ENCODE data around the gene NKX3-2.

Gene NKX3-2

GRCh38 chr4:13530823-13531624, 13.3 kb downstream of the NKX3-2 start:
- DNase-seq (ENCODE audit: low spot score): no peak

- DNase-seq (ENCODE audit: low spot score): no peak
Observed at GRCh38 chr4:13529128-13529919, 15.0 kb downstream of the NKX3-2 start.

- DNase-seq (ENCODE audit: low spot score): no peak
Observed at GRCh38 chr4:13528821-13529127, 15.5 kb downstream of the NKX3-2 start.

GRCh38 chr4:13527981-13528820, 16.1 kb downstream of the NKX3-2 start:
- no peak for DNase-seq (ENCODE audit: low spot score)

GRCh38 chr4:13527192-13527980, 16.9 kb downstream of the NKX3-2 start:
- no peak for DNase-seq (ENCODE audit: low spot score)

- DNase-seq (ENCODE audit: low spot score): no peak
Observed at GRCh38 chr4:13526658-13527057, 17.6 kb downstream of the NKX3-2 start.

GRCh38 chr4:13525606-13526281, 18.6 kb downstream of the NKX3-2 start:
- DNase-seq (ENCODE audit: low spot score): no peak

- DNase-seq (ENCODE audit: low spot score): no peak
Observed at GRCh38 chr4:13524504-13525243, 19.6 kb downstream of the NKX3-2 start.

- DNase-seq (ENCODE audit: low spot score): no peak
Observed at GRCh38 chr4:13523591-13524503, 20.5 kb downstream of the NKX3-2 start.

- DNase-seq (ENCODE audit: low spot score): no peak
Observed at GRCh38 chr4:13523105-13523477, 21.2 kb downstream of the NKX3-2 start.

- DNase-seq (ENCODE audit: low spot score): no peak
Observed at GRCh38 chr4:13522282-13523104, 21.8 kb downstream of the NKX3-2 start.

GRCh38 chr4:13521047-13521446, 23.3 kb downstream of the NKX3-2 start:
- no peak for DNase-seq (ENCODE audit: low spot score)

GRCh38 chr4:13516315-13516860, 27.9 kb downstream of the NKX3-2 start:
- no peak for DNase-seq (ENCODE audit: low spot score)

GRCh38 chr4:13515268-13515667, 29.0 kb downstream of the NKX3-2 start:
- no peak for DNase-seq (ENCODE audit: low spot score)

- no peak for DNase-seq (ENCODE audit: low spot score)
Observed at GRCh38 chr4:13514722-13515121, 29.6 kb downstream of the NKX3-2 start.

GRCh38 chr4:13511101-13511500, 33.2 kb downstream of the NKX3-2 start:
- DNase-seq (ENCODE audit: low spot score): no peak

GRCh38 chr4:13509442-13509841, 34.9 kb downstream of the NKX3-2 start:
- DNase-seq (ENCODE audit: low spot score): no peak

GRCh38 chr4:13504374-13504773, 39.9 kb downstream of the NKX3-2 start:
- no peak for DNase-seq (ENCODE audit: low spot score)

Data from hematopoietic multipotent progenitor cell treated with erythropoietin and hydrocortisone succinate and interleukin-3 and kit ligand, for 15 days (in vitro differentiated cells).